Measurements from ENCODE around the gene AGBL1.

- TF ChIP-seq CTCF (conservative IDR thresholded peaks at IDR 0.05 in 1 of 2, IDR thresholded peaks at IDR 0.05 in 1 of 2; ENCODE audit: extremely low read depth in 1 of 2, insufficient read depth in 1 of 2, low read depth in 1 of 2, low read length in 2 of 2), result no peak
- TF ChIP-seq EZH2 (IDR thresholded peaks at IDR 0.05; ENCODE audit: borderline replicate concordance, low read length), result no peak
Observed at GRCh38 chr15:86968244-86968643, 888.6 kb downstream of the AGBL1 start.
